A549 (cell line): Measurements from ENCODE around the gene ACAA1. TPM values are rescaled to one million over a fixed set of nuclear protein-coding genes. Genes with fewer than 3 reads are reported as not detected.

Experiments
- ATAC-seq, 2 experiments: fragments of 200-7000 bp in 1 of 2; fragments of >200 bp in 1 of 2; cut with Nextera tagmentation in 1 of 2; cut with Tn5 transposase in 1 of 2; 3 replicates each; pipeline versions ENCODE4 v1.8.0 to v1.9.1; 2018 to 2020; ENCODE audit warnings: mild to moderate bottlenecking in 1 of 2, moderate library complexity in 1 of 2
- CTCF ChIA-PET: fragments of 300-600 bp; sonication (Branson Sonifier 250); formaldehyde crosslinking; extraction: SDS; loops from one replicate; lab custom pipeline; 2021; ENCODE audit warnings: antibody characterized with exemption, inconsistent platforms; lab: Yijun Ruan, JAX
- POLR2A ChIA-PET: fragments of 350-600 bp; formaldehyde crosslinking; extraction: SDS; loops from one replicate; lab custom pipeline; 2021; ENCODE audit warnings: antibody characterized with exemption, inconsistent platforms; lab: Yijun Ruan, JAX
- DNase-seq, 2 experiments: peaks; one replicate each; pipeline versions ENCODE4 v3.0.0 to v3.0.0-alpha.2; 2011 to 2016; ENCODE audit warnings: low read depth in 1 of 2, low spot score in 1 of 2
- FAIRE-seq: peaks from 2 replicates; lab custom pipeline; 2011; peaks lifted over from hg19 to GRCh38; lab: Jason Lieb, UNC
- H3K27ac ChIP-seq, 2 experiments: fragments of >200 bp; sonication (Bioruptor Twin); formaldehyde crosslinking; 3 replicates each; pipeline ENCODE4 v1.5.1; 2016 to 2017
- H3K4me1 ChIP-seq: fragments of >200 bp; sonication (Bioruptor Twin); formaldehyde crosslinking; 3 replicates; pipeline ENCODE4 v1.6.1; 2016
- H3K4me2 ChIP-seq: fragments of >200 bp; sonication (Bioruptor Twin); formaldehyde crosslinking; 3 replicates; pipeline ENCODE4 v1.6.1; 2016
- H3K4me3 ChIP-seq: fragments of >200 bp; sonication (Bioruptor Twin); formaldehyde crosslinking; 3 replicates; pipeline ENCODE4 v1.5.1; 2016
- H3K9me3 ChIP-seq: fragments of >200 bp; sonication (Bioruptor Twin); formaldehyde crosslinking; 3 replicates; pipeline ENCODE4 v1.6.1; 2016
- CEBPB ChIP-seq, 2 experiments: fragments of >200 bp in 1 of 2; sonication (Bioruptor Twin) in 1 of 2; formaldehyde crosslinking in 1 of 2; IDR thresholded peaks; 2 replicates each; pipeline ENCODE4 v1.6.1; 2012 to 2016
- CHD4 ChIP-seq: fragments of 200-600 bp; sonication (generic); IDR thresholded peaks from 2 replicates; pipeline ENCODE4 v1.6.1; 2016; ENCODE audit warnings: antibody characterized with exemption, mild to moderate bottlenecking, borderline replicate concordance
- EHF ChIP-seq: fragments of 250-450 bp; sonication (Bioruptor Pico); IDR thresholded peaks from 2 replicates; pipeline ENCODE4 v1.5.0; 2020; ENCODE audit warnings: mild to moderate bottlenecking
- EHMT2 ChIP-seq: fragments of 200-600 bp; sonication (generic); IDR thresholded peaks from 2 replicates; pipeline ENCODE4 v1.6.1; 2016; ENCODE audit warnings: antibody characterized with exemption, low read depth, mild to moderate bottlenecking, moderate library complexity
- FOSB ChIP-seq: fragments of 250-450 bp; sonication (Bioruptor Pico); IDR thresholded peaks from 2 replicates; pipeline ENCODE4 v1.5.0; 2020; ENCODE audit warnings: mild to moderate bottlenecking, moderate library complexity
- FOSL2 ChIP-seq, 2 experiments: fragments of 450-650 bp in 1 of 2; fragments of >200 bp in 1 of 2; sonication (Bioruptor Twin) in 1 of 2; formaldehyde crosslinking; IDR thresholded peaks; 2 replicates each; pipeline versions ENCODE4 v1.5.0 to v1.6.1; 2016 to 2020; ENCODE audit warnings: mild to moderate bottlenecking in 1 of 2, moderate library complexity in 1 of 2
- GATA3 ChIP-seq: IDR thresholded peaks from 2 replicates; pipeline ENCODE4 v1.6.1; 2012; ENCODE audit warnings: borderline replicate concordance
- HDAC2 ChIP-seq: fragments of 200-600 bp; sonication (generic); IDR thresholded peaks from 2 replicates; pipeline ENCODE4 v1.6.1; 2016
- HEYL ChIP-seq: fragments of 250-450 bp; sonication (Bioruptor Pico); IDR thresholded peaks from 2 replicates; pipeline ENCODE4 v1.8.0; 2021; ENCODE audit warnings: mild to moderate bottlenecking, moderate library complexity
- HOXB13 ChIP-seq: fragments of 250-450 bp; sonication (Bioruptor Pico); IDR thresholded peaks from 2 replicates; pipeline ENCODE4 v1.5.0; 2020; ENCODE audit warnings: low read depth, mild to moderate bottlenecking, moderate library complexity
- HOXB5 ChIP-seq: fragments of 250-450 bp; sonication (Bioruptor Pico); IDR thresholded peaks from 2 replicates; pipeline ENCODE4 v1.5.0; 2020; ENCODE audit warnings: mild to moderate bottlenecking, moderate library complexity
- JUN ChIP-seq, 2 experiments: fragments of >200 bp; sonication (Bioruptor Twin); formaldehyde crosslinking; IDR thresholded peaks; 2 replicates in 1 of 2; 3 replicates in 1 of 2; pipeline ENCODE4 v1.6.1; 2016 to 2017
- KDM5A ChIP-seq: fragments of 200-600 bp; sonication (generic); IDR thresholded peaks from 2 replicates; pipeline ENCODE4 v1.6.1; 2016; ENCODE audit warnings: antibody characterized with exemption, mild to moderate bottlenecking
- MAFK ChIP-seq: fragments of 450-650 bp; IDR thresholded peaks from 2 replicates; pipeline ENCODE4 v1.6.1; 2014; ENCODE audit not compliant: partially characterized antibody
- MAZ ChIP-seq: fragments of 150-350 bp; IDR thresholded peaks from 2 replicates; pipeline ENCODE4 v1.6.1; 2014; ENCODE audit warnings: antibody characterized with exemption, low read depth, low read length, borderline replicate concordance
- NFE2L2 ChIP-seq: fragments of 150-350 bp; conservative IDR thresholded peaks from 2 replicates; pipeline ENCODE4 v1.6.1; 2014; ENCODE audit warnings: low read length
- POLR2A ChIP-seq: IDR thresholded peaks from 2 replicates; pipeline ENCODE4 v1.6.1; 2012; ENCODE audit warnings: mild to moderate bottlenecking, low read length
- RARB ChIP-seq: fragments of 250-450 bp; sonication (Bioruptor Pico); IDR thresholded peaks from 2 replicates; pipeline ENCODE4 v1.8.0; 2021; ENCODE audit warnings: mild to moderate bottlenecking, moderate library complexity
- RNF2 ChIP-seq: fragments of 200-600 bp; sonication (generic); IDR thresholded peaks from 2 replicates; pipeline ENCODE4 v1.6.1; 2016; ENCODE audit warnings: low read depth, mild to moderate bottlenecking, antibody characterized with exemption, moderate library complexity, borderline replicate concordance
- SMC3 ChIP-seq: fragments of >200 bp; sonication (Bioruptor Twin); formaldehyde crosslinking; IDR thresholded peaks from 3 replicates; pipeline ENCODE4 v1.6.1; 2018; ENCODE audit warnings: inconsistent platforms
- ZC3H11A ChIP-seq: fragments of 450-650 bp; IDR thresholded peaks from 2 replicates; pipeline ENCODE4 v1.6.1; 2014; ENCODE audit warnings: antibody characterized with exemption, mild to moderate bottlenecking
- ZFP36 ChIP-seq: fragments of 450-650 bp; IDR thresholded peaks from 2 replicates; pipeline ENCODE4 v1.6.1; 2014; ENCODE audit warnings: borderline replicate concordance; ENCODE audit not compliant: partially characterized antibody
- ZSCAN20 ChIP-seq: fragments of 250-450 bp; sonication (Bioruptor Pico); IDR thresholded peaks from 2 replicates; pipeline ENCODE4 v1.8.0; 2022; ENCODE audit warnings: mild to moderate bottlenecking, moderate library complexity
- WGBS: methylation state at CpG from one replicate; pipeline ENCODE4 v1.1.6; 2017; ENCODE audit errors: missing lambda C conversion rate; 5-methylcytosine and 5-hydroxymethylcytosine counted together
- polyA plus RNA-seq, 4 experiments: library from polyadenylated mRNA; depleted of rRNA in 3 of 4; stranded (reverse); fragments of >200 nt; fragmentation: RNase III in 1 of 4; extraction: RNeasy Plus Mini Kit Qiagen cat#74134 plus additional on column Dnase treatment in 1 of 4; gene quantifications; 2 replicates in 3 of 4; 3 replicates in 1 of 4; pipeline ENCODE4 v1.2.3, GENCODE V29; 2011 to 2017
- TF ChIP-seq, protein P1 (sequence below): fragments of 200-600 bp; sonication (generic); IDR thresholded peaks from 2 replicates; pipeline ENCODE4 v1.6.1; 2016; ENCODE audit warnings: antibody characterized with exemption, mild to moderate bottlenecking, moderate library complexity

ACAA1 gene
- polyA plus RNA-seq, 2 of the 4 experiments (the other 2 are of a cell fraction) = 36.8 to 53.2 TPM

GRCh38 chr3:38154625-38155255, 17.8 kb upstream of the ACAA1 start:
- DNase-seq (no peak), FAIRE-seq (no peak), ATAC-seq (no peak)
- Histone ChIP-seq H3K4me1 (0 out of 3 replicates have a peak, but pooled peaks cover 3% of the 10 kb centered on the region), H3K9me3 (no peaks in the 10 kb centered on the region), H3K27ac (no peak overlapping the region), H3K4me2 (no peak overlapping the region)
- WGBS = 24% methylated on average over 2 of the region's 2 CpGs
- POLR2A ChIA-PET = interaction anchor here (1.4 to 3.3 kb wide), 2 partner anchors 10 to 18 kb away, joined by 6 to 11 read pairs; partner anchors contain the start of genes ACAA1 and OXSR1
- TF ChIP-seq HOXB5 (CRISPR knock-in tag) (no peak), ZSCAN20 (no peak), NFE2L2 (no peak), HDAC2 (no peak), EHF (no peak), HEYL (CRISPR knock-in tag) (no peak), EHMT2 (no peak), RNF2 (no peak), ZFP36 (no peak), POLR2A (no peak), GATA3 (no peak), FOSB (CRISPR knock-in tag) (no peak)
- TF ChIP-seq, protein P1, sequence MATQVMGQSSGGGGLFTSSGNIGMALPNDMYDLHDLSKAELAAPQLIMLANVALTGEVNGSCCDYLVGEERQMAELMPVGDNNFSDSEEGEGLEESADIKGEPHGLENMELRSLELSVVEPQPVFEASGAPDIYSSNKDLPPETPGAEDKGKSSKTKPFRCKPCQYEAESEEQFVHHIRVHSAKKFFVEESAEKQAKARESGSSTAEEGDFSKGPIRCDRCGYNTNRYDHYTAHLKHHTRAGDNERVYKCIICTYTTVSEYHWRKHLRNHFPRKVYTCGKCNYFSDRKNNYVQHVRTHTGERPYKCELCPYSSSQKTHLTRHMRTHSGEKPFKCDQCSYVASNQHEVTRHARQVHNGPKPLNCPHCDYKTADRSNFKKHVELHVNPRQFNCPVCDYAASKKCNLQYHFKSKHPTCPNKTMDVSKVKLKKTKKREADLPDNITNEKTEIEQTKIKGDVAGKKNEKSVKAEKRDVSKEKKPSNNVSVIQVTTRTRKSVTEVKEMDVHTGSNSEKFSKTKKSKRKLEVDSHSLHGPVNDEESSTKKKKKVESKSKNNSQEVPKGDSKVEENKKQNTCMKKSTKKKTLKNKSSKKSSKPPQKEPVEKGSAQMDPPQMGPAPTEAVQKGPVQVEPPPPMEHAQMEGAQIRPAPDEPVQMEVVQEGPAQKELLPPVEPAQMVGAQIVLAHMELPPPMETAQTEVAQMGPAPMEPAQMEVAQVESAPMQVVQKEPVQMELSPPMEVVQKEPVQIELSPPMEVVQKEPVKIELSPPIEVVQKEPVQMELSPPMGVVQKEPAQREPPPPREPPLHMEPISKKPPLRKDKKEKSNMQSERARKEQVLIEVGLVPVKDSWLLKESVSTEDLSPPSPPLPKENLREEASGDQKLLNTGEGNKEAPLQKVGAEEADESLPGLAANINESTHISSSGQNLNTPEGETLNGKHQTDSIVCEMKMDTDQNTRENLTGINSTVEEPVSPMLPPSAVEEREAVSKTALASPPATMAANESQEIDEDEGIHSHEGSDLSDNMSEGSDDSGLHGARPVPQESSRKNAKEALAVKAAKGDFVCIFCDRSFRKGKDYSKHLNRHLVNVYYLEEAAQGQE = no peak
- TF ChIP-seq, all 56 proteins: peak for 0
- CTCF ChIA-PET = no interaction called here
- no peak overlapping the region for H3K4me3 ChIP-seq

GRCh38 chr3:38154033-38154494, 17.1 kb upstream of the ACAA1 start:
- WGBS = 77% methylated on average over 2 of the region's 2 CpGs
- ChIA-PET POLR2A (interaction anchor here (1.4 to 3.3 kb wide), 2 partner anchors 11 to 17 kb away, joined by 6 to 11 read pairs; partner anchors contain the start of genes ACAA1 and OXSR1), CTCF (interaction anchor here (0.7 to 1.0 kb wide), 2 partner anchors 15 to 180 kb away, joined by 3 to 4 read pairs; no protein-coding TSS in a partner anchor)
- peak; percentile 63 for TF ChIP-seq MAFK
- TF ChIP-seq SMC3 = no peak
- TF ChIP-seq CEBPB (IDR thresholded peaks at IDR 0.05) = peak in 1 of 2 experiments; percentile 41; a peak in 1 of 4 replicates
- no peak for FAIRE-seq
- no peak overlapping the region for H3K27ac ChIP-seq
- H3K4me1 ChIP-seq = 0 out of 3 replicates have a peak, but pooled peaks cover 3% of the 10 kb centered on the region
- H3K9me3 ChIP-seq = no peaks in the 10 kb centered on the region
- no peak overlapping the region for H3K4me3 ChIP-seq
- no peak for DNase-seq
- H3K4me2 ChIP-seq = no peak overlapping the region
- no peak for ATAC-seq

DNA sequence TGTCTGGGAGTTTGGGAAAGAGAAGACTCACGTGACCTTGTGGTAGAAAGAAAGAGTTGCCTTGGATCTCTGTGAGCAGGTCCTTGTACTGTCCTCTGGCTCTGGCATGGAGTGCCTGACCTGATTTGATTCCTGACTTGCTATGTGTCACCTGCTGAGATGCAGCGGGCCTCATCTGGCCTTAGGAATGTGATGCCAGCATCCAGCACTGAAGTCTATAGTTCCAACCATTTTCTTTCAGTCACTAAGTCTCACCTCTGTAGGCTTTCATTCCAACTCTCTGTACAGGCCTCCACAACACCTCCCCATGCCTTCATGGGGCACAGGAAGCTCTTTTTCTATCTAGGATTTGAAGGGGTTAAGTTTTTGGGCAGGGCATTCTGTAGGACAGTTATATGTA, 16.3 kb upstream of the ACAA1 start:
- no peak overlapping the region for H3K4me3 ChIP-seq
- 0 out of 3 replicates have a peak, but pooled peaks cover 3% of the 10 kb centered on the region for H3K4me1 ChIP-seq
- H3K27ac ChIP-seq = no peak overlapping the region
- CTCF ChIA-PET = interaction anchor here (0.7 to 1.7 kb wide), 6 partner anchors 11 to 193 kb away, joined by 3 to 4 read pairs (median 3); partner anchors contain the start of gene ACAA1
- TF ChIP-seq JUN (IDR thresholded peaks at IDR 0.05) (no peak), FOSB (CRISPR knock-in tag) (no peak), MAZ (no peak), FOSL2 (IDR thresholded peaks at IDR 0.05) (no peak), FOSL2 (CRISPR knock-in tag; IDR thresholded peaks at IDR 0.05) (no peak), HOXB13 (no peak), RARB (no peak), KDM5A (no peak), CHD4 (no peak), ZC3H11A (no peak)
- TF ChIP-seq, all 56 proteins: peak for 0
- FAIRE-seq = no peak
- POLR2A ChIA-PET = interaction anchor here (1.4 to 3.3 kb wide), 2 partner anchors 12 to 17 kb away, joined by 6 to 11 read pairs; partner anchors contain the start of genes ACAA1 and OXSR1
- WGBS = 83% methylated on average over 2 of the region's 2 CpGs
- DNase-seq = no peak
- no peak overlapping the region for H3K4me2 ChIP-seq
- H3K9me3 ChIP-seq = no peaks in the 10 kb centered on the region
- ATAC-seq = no peak; a peak in 2 of 6 replicates
